Measurements from ENCODE around the gene HMHB1.

- TF ChIP-seq CTCF (IDR thresholded peaks at IDR 0.05) (no peak), POLR2A (IDR thresholded peaks at IDR 0.05) (no peak)
Measured at GRCh38 chr5:143767162-143767561, 44.8 kb upstream of the HMHB1 start.

Measured in upper lobe of left lung (tissue), 4 donors.